ENCODE data around the gene STIM2. TPM values are rescaled to one million over a fixed set of nuclear protein-coding genes. Genes with fewer than 3 reads are reported as not detected.

STIM2 gene
- total RNA-seq, 1 experiment from 2014 or later: 44.4 TPM

DNA sequence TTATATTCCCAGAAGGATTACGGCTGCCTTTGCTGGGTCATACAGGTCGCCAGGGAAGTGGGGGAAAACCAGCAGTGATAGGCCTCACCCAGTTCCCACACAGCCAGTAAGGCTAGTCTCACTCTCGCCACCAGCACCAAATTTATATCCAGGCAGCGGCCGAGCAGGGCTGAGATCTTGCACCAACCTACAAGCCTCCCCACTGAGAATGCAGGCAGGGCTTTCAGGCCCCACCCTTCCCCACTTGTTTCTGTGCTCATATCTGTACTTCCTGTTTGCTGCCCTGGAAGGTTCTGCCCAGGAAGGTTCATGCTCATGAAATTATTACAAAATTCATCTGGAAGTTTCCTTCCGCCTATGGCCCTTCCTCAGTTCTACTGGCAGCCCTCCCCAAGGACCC is 179.7 kb downstream of the STIM2 start:
- DNase-seq (ENCODE audit: low spot score): no peak

DNA sequence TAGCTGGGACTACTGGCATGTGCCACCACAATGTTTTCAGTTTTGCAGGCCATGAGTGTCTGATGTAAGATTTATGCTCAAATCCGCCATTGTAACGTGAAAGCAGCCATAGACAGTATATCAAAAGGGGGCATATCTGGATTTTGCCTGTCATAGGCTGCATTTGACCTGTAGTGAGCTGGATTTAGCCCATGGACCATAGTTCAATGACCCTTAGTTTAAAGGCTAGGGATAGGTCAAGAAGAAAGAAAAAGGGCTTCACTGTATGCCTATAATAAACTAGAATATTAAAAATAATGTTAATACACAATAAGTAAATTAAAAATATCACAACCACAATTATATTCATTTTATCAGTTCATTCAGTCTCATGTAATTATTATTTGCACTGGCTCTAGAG is 181.8 kb downstream of the STIM2 start:
- DNase-seq (ENCODE audit: low spot score): no peak

DNA sequence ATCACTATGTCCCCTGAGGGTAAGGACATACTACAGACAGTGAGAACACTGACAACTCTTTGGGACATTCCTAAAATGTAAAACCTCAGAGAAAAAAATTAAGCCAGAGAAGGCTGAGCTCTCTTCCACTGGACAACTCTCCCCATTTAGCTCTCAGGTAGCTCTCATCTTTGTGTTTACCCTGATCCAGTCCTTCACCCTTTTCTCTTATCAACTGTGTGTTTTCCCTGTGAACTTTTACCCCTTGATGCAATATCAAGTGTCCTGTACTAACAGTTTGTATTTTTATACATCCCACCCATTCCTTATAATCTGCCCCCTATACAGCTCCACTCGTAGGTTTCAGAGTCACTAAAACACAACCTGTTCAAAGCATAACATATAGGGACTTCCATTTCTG is 182.6 kb downstream of the STIM2 start:
- DNase-seq (ENCODE audit: low spot score): no peak

DNA sequence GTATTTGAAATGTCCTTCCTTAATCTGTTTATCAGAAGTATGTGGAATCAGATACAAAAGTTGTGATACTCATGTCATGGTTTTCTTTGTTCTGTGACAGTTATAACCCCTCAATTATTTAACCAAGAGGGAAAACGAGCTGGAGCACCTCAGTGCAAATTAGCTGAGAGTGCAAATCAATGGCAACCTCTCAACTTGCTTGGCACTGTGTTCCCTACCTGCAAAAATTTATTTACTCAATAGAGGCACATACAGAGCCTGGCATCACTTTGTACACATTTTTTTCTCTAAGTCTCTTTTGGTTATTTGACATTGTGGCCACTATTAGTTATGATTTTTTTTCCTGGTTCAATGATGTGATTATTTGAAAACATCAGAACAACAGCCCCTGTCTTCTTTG is 186.2 kb downstream of the STIM2 start:
- DNase-seq (ENCODE audit: low spot score): no peak

DNA sequence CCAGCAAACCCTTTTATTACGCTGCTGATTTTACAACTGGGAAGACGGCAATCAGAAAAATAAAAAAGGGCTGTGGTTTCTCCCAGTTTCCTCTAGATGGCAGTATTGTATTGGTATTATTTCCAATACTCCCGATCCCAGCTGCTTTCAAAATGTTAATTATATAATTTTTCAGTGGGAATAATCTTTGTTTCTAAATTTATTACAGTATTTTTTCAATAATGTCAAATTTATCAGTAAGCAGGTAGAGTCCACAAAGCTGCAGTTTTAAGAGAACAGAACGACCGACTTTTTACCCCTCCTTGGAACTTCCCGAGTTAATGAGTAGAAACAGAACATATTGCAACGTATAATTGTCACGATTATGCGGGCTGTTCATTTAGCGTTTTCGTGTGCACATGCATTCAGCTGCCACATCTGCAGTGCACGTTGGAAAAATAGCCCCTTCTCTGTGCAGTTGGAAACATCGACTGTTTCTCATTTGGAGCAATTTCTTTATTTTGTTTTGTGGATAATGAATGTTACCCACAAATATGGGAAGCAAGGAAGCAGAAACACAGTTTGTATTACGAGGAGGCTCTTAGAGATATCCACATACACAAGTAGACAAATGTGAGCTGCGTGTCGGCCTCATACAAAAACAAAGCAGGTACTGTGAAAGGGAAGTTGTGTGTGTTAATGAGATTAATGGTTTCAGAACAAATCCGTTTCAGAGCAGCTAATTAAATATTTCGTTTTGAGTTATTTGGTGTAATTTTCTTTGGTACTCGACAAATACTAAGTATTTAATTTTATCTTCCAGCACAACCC is 188.0 kb downstream of the STIM2 start:
- DNase-seq (ENCODE audit: low spot score): no peak

DNA sequence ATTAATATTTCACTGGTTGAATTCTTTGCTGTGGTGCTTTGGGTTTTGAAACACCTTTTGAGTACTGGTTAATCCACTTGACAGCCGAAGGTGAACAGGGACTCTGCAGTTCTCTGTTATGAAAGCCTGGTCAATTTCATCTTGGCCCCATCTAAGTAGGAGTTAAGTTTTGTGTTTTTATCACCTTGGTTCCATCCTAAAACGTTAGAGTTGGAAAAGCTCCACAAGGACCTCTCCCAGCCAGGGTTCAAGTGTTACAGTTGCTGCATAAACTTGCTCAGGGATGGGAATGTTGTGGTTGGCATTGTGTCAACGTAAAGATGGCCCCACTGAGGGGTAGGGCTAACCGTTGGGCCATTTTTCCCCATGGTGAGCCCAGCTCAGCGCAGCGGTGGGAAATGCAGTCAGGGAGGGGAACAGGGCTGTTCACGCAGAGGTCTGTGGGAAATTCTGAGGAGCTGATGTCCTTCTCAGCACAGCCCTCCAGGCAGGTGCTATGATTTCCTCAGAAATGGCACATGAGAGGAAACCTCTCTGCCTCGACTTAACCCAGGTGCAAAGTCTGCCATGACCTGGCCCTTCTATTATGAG is 188.7 kb downstream of the STIM2 start:
- DNase-seq (ENCODE audit: low spot score): no peak

DNA sequence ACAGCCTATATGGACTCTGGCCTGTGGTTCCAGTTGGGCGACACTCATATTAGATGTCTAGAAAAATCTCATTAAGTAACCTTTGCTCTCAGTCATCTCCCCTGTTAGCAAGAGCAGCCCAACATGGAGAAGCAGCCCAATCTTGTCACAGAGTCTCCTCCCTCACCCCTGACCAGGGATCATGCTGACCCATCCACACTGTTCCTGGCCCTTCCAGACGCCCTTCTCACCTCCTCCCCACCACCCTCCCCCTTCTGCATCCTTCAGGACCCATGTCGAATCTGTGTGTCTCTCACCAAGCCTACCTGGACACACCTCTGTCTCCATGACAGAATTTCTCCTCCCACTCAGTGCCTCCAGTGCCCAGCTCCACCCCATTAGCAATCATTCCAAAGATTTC is 190.1 kb downstream of the STIM2 start:
- no peak for DNase-seq (ENCODE audit: low spot score)

DNA sequence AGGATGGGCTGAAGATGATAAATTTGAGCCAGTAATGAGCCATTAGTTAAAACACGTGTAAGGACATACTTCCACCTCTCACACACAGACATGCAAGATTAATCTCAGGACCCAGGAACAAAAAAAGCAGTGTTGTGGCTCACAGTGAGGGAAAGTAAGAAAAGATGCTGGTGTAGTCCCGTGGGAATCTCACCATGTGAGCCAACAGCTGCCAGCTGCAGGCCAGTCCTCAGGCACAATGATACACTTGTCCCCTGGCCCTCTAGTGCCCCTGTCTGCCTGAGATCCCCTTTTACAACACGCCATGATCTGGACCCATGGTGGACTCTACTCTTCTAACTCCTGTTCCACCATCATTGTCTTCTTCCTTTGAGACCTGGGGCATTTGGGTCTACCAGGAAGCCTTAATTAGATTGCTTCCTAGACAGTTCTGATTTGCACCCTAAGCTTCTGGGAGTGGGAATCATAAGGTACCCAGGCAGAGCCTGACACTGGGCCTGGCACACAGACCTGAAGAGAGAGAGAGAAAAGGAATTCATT is 194.7 kb downstream of the STIM2 start:
- no peak for DNase-seq (ENCODE audit: low spot score)

DNA sequence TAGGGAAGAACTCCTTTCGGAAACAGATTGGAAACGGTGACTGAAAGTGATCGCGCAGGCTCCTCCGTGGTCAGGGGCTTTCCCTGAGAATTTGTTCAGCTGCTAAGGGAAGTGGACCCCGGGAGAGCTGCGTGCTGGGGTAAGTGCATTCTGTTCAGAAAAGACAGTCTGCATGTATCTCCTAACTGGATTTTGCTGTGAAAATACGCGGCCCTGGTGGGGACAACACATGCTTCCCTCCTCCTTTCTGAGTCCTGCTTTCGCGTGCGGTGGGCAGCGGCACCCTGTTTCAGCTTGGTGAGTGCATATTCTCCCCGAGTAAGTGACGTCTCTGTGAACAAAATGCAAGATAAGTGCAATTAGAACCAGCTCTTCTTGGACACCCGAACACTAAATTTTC is 195.6 kb downstream of the STIM2 start:
- no peak for DNase-seq (ENCODE audit: low spot score)

DNA sequence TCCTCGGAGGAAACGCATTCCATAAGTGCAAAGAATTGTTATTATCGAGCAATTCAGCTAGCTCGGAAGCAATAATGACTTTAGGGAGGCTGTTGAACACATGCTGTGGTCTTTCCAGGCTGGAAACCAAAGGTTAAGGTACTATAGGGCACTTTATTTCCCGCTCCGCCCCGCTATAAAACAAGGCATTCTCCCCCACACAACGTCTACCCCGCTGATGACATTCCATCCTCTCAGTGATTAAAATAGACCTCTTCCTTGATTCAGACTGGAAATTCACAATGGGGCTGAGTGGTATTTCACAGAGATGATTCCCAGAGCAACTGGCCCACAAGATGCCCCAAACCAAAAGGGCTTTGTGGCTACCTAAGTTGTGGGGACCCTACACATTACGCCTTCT is 196.4 kb downstream of the STIM2 start:
- no peak for DNase-seq (ENCODE audit: low spot score)

DNA sequence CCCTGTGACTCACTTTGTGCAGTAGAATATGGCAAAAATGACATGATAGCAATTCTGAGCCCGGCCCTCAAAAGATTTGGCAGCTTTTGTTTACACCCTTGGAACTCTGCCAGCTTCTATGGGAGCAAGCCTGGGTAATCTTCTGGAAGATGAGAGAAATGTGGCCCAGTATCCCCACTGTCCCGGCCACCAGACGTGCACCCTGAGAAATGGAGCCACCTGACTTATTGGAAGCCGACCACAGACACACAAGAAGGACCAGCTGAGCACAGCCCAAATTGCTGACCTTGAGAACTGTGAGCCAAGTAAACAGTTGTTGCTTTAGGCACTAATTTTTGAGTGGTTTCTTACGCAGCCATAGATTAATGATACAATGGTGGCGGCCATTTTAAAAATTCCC is 197.0 kb downstream of the STIM2 start:
- DNase-seq (ENCODE audit: low spot score): no peak

DNA sequence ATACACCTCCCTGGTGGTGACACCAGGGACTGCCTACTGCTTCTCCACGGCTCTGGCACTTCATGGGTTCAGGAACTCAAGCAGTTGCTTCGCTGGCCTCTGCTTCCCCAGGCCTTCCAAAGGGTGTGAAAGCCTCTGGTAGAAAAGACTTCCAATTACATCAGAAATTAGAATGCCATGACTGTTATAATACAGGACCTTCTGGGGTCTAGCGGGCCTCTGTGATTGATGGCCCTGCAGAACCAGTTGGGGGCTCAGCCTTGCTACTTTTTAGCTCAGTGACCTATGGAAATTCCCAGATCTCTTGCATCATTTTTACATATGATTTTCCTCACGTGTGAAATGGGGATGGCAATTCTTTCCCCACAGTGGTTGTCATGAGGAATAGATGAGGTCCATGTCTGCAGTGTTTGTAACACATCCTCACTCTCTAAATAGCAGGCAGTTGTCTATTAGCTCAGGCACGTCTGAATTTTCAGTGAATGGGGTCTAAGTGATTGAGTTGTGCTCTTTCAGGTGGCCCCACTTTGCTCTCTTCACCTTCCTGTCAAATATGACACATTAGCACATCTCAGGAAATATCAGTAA is 198.3 kb downstream of the STIM2 start:
- DNase-seq (ENCODE audit: low spot score): no peak

DNA sequence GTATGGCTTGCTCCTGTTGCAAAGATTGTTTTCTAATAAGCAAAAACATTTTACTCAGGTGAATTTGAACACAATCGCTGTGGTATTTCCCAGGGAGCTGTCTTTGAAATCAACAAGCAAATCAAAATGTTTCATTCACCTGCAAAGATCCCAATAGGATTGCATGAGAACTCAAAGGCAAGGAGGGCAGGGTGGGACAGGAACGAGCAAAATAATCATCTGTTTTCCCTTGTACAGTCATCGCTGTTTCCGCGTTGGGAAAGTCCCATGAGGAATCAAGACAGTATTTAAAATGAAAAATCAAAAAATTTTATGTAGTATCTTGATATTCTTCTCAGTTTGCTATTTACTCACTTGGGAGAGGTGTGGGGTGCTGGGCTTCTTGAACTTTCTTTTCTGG is 198.8 kb downstream of the STIM2 start:
- DNase-seq (ENCODE audit: low spot score): no peak

DNA sequence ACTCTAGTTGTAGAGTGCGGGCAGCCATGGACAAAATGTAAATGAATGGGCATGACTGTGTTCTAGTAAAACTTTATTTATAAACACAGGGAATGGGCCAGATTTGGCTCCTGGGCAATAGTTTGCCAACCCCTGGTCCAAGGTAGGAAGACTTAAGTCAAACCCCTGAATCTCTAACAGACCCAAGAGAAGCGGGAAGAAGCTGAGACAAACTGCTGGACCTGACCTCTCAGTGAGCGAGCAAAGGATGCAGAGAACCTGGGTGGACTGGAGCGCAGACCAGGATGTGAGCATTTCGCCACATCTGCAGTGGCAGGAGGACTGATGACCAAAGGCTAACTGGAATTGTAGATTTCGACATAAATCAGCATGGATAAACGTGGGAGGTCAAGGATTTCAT is 201.6 kb downstream of the STIM2 start:
- DNase-seq (ENCODE audit: low spot score): no peak

DNA sequence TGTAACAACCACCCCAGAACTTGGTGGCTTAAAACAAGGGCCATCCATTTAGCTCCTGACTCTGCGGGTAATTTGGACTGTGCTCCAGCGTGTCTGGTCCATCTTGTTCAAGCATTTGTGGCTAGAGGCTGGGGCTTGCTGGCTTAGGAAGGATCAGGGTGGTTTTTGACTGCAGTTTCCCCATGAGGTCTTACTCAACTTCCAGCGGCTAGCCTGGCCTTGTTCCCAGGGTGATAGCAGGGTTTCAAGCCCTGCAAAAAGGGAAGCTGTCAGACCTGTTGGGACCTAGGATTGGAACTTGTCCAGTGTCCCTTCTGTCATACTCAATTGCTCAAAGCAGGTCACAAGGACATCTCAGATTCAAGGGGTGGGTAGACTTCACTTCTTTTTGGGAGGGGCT is 205.9 kb downstream of the STIM2 start:
- no peak for DNase-seq (ENCODE audit: low spot score)

DNA sequence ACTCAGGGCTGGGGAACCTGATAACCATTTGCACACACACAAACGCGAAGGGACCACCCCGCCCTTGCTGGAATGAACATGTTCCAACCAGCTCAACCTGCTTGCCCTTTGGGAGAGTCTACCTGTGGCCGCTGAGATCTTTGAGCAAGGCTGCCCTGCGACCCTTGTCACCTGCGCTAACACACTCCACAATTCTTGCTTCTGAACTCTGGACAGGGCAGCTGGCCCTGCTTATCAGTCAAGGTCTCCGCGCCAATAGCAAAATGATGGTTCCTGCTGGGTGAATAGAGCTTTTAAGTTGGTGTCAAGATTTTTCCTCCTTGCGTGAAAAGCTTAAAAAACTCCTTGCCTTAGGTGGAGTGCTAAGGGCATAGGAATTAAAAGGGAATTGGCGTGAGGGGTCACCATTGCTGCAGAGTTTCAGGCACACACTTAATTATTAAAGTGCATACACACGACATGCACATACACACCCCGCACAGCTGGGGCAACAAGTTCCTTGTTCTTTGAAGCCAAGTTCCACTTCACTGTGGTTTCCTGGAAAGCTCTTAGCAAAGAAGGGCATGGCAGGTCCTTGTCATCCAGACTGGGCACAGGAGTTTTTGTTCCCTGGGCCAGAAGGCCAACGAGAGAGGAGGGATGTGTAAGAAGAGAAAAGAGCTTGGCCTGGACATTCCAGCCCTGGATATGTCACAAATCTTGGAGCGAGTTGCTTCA is 207.7 kb downstream of the STIM2 start:
- no peak for DNase-seq (ENCODE audit: low spot score)

All from H4 (cell line).